ENCODE data around the gene RIMBP2.

RIMBP2 gene

DNA sequence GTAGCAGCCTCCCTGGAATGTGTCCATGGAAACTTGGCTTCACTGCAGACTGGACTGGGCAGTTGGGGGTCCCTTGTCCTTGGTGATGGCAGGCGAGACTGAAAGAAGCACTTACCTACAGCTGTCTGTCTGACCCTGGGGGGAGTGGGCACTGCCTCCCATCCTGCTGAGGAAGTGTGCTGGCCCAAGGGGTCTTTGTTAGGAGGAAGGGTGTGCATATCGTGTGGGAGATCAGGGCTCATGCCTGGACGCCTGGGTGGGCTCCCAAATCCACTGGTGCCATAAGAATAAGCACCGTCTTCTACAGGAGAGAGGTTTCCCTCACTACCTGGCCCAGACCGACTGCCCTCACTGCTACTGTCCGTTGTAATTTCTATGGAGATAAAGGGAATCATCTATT, 297.0 kb downstream of the RIMBP2 start:
- TF ChIP-seq, protein P1, sequence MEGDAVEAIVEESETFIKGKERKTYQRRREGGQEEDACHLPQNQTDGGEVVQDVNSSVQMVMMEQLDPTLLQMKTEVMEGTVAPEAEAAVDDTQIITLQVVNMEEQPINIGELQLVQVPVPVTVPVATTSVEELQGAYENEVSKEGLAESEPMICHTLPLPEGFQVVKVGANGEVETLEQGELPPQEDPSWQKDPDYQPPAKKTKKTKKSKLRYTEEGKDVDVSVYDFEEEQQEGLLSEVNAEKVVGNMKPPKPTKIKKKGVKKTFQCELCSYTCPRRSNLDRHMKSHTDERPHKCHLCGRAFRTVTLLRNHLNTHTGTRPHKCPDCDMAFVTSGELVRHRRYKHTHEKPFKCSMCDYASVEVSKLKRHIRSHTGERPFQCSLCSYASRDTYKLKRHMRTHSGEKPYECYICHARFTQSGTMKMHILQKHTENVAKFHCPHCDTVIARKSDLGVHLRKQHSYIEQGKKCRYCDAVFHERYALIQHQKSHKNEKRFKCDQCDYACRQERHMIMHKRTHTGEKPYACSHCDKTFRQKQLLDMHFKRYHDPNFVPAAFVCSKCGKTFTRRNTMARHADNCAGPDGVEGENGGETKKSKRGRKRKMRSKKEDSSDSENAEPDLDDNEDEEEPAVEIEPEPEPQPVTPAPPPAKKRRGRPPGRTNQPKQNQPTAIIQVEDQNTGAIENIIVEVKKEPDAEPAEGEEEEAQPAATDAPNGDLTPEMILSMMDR (IDR thresholded peaks at IDR 0.05; ENCODE audit: borderline replicate concordance, insufficient read depth, low read depth, low read length), result no peak
- no peak overlapping the region for H3K4me3 ChIP-seq (ENCODE audit: low read depth, low read length)

DNA sequence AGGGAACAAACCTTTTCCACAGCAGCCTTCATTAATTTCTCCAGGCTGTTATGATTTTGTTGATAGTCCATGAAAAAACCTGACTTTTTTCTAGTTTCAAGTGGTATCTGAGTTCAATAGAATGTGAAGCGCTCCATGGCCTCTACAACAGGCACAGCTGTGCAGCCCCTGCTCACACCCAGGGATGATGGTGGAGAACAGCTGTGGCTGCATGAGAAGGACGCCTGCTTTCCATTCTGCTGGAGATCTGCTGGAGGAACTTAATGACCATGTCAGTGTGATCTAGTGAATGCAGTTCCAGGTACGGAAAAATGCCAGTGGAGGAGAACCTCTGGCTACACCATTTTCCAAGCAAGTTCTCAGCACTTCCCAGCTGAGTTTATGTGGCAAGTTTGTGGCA, 297.8 kb downstream of the RIMBP2 start:
- no peak overlapping the region for H3K4me3 ChIP-seq (ENCODE audit: low read depth, low read length)
- TF ChIP-seq, protein P1 (IDR thresholded peaks at IDR 0.05; ENCODE audit: borderline replicate concordance, insufficient read depth, low read depth, low read length), result no peak

GRCh38 chr12:130414381-130414780, 301.7 kb downstream of the RIMBP2 start:
- TF ChIP-seq, protein P1 (IDR thresholded peaks at IDR 0.05; ENCODE audit: borderline replicate concordance, insufficient read depth, low read depth, low read length), result no peak
- H3K4me3 ChIP-seq (ENCODE audit: low read depth, low read length), result no peak overlapping the region

DNA sequence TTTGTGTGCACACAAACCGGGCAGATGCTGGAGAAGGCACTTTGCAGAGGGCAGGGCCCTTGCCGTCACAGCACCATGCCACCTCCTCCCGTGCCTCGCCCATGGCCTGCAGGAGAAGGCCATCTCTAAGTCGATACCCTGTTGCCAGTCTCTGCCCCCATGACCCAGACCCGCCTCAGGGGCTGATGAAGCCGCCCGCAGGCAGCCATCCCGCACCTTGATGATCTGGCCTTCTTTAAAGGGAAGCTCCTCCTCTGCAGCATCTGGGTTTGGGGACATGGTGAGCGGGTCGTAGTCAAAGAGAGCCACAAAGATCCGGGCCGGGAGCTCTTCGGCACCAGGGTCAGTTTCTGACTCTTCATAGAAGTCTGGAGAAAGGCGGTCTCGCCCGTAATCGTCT, 302.2 kb downstream of the RIMBP2 start:
- no peak overlapping the region for H3K4me3 ChIP-seq (ENCODE audit: low read depth, low read length)
- TF ChIP-seq, protein P1 (IDR thresholded peaks at IDR 0.05; ENCODE audit: borderline replicate concordance, insufficient read depth, low read depth, low read length), result no peak

- TF ChIP-seq, protein P1 (IDR thresholded peaks at IDR 0.05; ENCODE audit: borderline replicate concordance, insufficient read depth, low read depth, low read length), result no peak
These were observed 303.7 kb downstream of the RIMBP2 start for GRCh38 chr12:130412384-130412783.

GRCh38 chr12:130405332-130405731, 310.8 kb downstream of the RIMBP2 start:
- H3K4me3 ChIP-seq (ENCODE audit: low read depth, low read length), result no peak overlapping the region
- TF ChIP-seq, protein P1 (IDR thresholded peaks at IDR 0.05; ENCODE audit: borderline replicate concordance, insufficient read depth, low read depth, low read length), result no peak

More at GRCh38 chr12:130412384-130412783, 303.7 kb downstream of the RIMBP2 start:
- H3K4me3 ChIP-seq (ENCODE audit: low read depth, low read length), result no peak overlapping the region

DNA sequence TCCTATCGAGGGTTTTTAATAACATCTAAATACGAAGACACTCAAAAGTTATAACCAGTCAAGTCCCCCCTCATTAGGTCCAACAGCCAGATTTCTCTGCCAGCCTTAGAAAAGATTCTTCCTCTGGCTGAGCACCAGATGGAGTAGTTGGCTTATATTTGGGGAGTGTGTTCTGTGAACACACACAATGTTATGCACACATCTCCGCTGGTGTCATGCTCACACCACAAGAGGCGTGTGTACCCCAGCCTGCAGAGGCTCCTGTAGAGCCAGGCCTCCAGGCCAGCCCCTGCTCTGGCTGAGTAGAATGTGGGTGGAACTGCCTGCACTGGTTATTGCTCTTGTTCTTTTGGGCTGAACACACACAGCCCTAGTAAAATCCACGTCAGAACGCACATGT, 314.4 kb downstream of the RIMBP2 start:
- TF ChIP-seq, protein P1 (IDR thresholded peaks at IDR 0.05; ENCODE audit: borderline replicate concordance, insufficient read depth, low read depth, low read length), result no peak
- H3K4me3 ChIP-seq (ENCODE audit: low read depth, low read length), result no peak overlapping the region

All from GM12875 (cell line).